ENCODE data around the gene TMOD1. TPM values are rescaled to one million over a fixed set of nuclear protein-coding genes. Genes with fewer than 3 reads are reported as not detected.

Gene TMOD1
- total and polyA plus RNA-seq, 9 of the 15 experiments (the other 6 are each of a cell fraction or from before 2014, with no cell fraction given) = 7.1 to 41.2 (median 14.2) TPM

- TF ChIP-seq ARID4B (CRISPR knock-in tag; IDR thresholded peaks at IDR 0.05) (peak; percentile 79; the same call in 1 of the 2 replicates), FOSL1 (tag; conservative IDR thresholded peaks at IDR 0.05) (peak; percentile 57), ARID3B (CRISPR knock-in tag; IDR thresholded peaks at IDR 0.05; ENCODE audit: borderline replicate concordance) (no peak), ZFPM2 (CRISPR knock-in tag; IDR thresholded peaks at IDR 0.05) (no peak), TRIM25 (IDR thresholded peaks at IDR 0.05; ENCODE audit: borderline replicate concordance) (no peak), NBN (IDR thresholded peaks at IDR 0.05; ENCODE audit: low read depth) (peak; percentile 87), MLLT1 (IDR thresholded peaks at IDR 0.05) (no peak; a peak in 2 of 4 replicates), ESRRA (IDR thresholded peaks at IDR 0.05; ENCODE audit: borderline replicate concordance, low read depth) (peak; percentile 91), ZSCAN29 (IDR thresholded peaks at IDR 0.05) (no peak), STAT6 (CRISPR knock-in tag; IDR thresholded peaks at IDR 0.05) (no peak), ZNF324 (CRISPR knock-in tag; IDR thresholded peaks at IDR 0.05) (no peak), ZNF644 (tag; IDR thresholded peaks at IDR 0.05; ENCODE audit: low read depth) (no peak), CEBPG (CRISPR knock-in tag; IDR thresholded peaks at IDR 0.05) (no peak), CEBPG (tag; conservative IDR thresholded peaks at IDR 0.05 in 1 of 2, IDR thresholded peaks at IDR 0.05 in 1 of 2) (no peak), TAF7 (tag; IDR thresholded peaks at IDR 0.05) (no peak)
Observed at GRCh38 chr9:97502984-97503861, 1.8 kb downstream of the TMOD1 start (continued).

Measured in K562 (cell line).